HG02678 (cell line): ENCODE measurements around the gene TGFBI.

ENCODE experiments used
- ATAC-seq: cut with Tn5 transposase; IDR thresholded peaks from one replicate; pipeline ENCODE4 v1.9.1; 2021; ENCODE audit warnings: mild to moderate bottlenecking, moderate library complexity; ENCODE audit not compliant: unreplicated experiment

Gene TGFBI

GRCh38 chr5:136061630-136062365 is 33.0 kb downstream of the TGFBI start:
- no peak for ATAC-seq

GRCh38 chr5:136062366-136063274 is 33.8 kb downstream of the TGFBI start:
- ATAC-seq = peak; percentile 64

GRCh38 chr5:136063778-136064465 is 35.1 kb downstream of the TGFBI start:
- no peak for ATAC-seq

GRCh38 chr5:136064510-136064909 is 35.7 kb downstream of the TGFBI start:
- ATAC-seq = no peak

- ATAC-seq = no peak
Observed at GRCh38 chr5:136065588-136065987, 36.8 kb downstream of the TGFBI start.

- ATAC-seq = no peak
Observed at GRCh38 chr5:136066661-136067271, 38.0 kb downstream of the TGFBI start.

- ATAC-seq = no peak
Observed at GRCh38 chr5:136067422-136067821, 38.6 kb downstream of the TGFBI start.

GRCh38 chr5:136070486-136071285 is 41.9 kb downstream of the TGFBI start:
- ATAC-seq = no peak

GRCh38 chr5:136073714-136074529 is 45.1 kb downstream of the TGFBI start:
- peak; percentile 94 for ATAC-seq

GRCh38 chr5:136075466-136075891 is 46.7 kb downstream of the TGFBI start:
- no peak for ATAC-seq

- ATAC-seq = no peak
Observed at GRCh38 chr5:136076067-136076466, 47.3 kb downstream of the TGFBI start.

GRCh38 chr5:136076881-136077445 is 48.2 kb downstream of the TGFBI start:
- no peak for ATAC-seq

GRCh38 chr5:136079195-136079985 is 50.6 kb downstream of the TGFBI start:
- ATAC-seq = no peak

GRCh38 chr5:136080113-136080482 is 51.3 kb downstream of the TGFBI start:
- ATAC-seq = no peak

- ATAC-seq = peak; percentile 94
Observed at GRCh38 chr5:136080483-136081216, 51.9 kb downstream of the TGFBI start.

- no peak for ATAC-seq
Observed at GRCh38 chr5:136081217-136081591, 52.4 kb downstream of the TGFBI start.

- peak; percentile 23 for ATAC-seq
Observed at GRCh38 chr5:136082390-136083193, 53.8 kb downstream of the TGFBI start.
